Measurements from ENCODE around the gene CATSPERE. TPM values are rescaled to one million over a fixed set of nuclear protein-coding genes. Genes with fewer than 3 reads are reported as not detected.

Gene CATSPERE
- total RNA-seq, 1 experiment from 2014 or later, result 1.3 TPM

DNA sequence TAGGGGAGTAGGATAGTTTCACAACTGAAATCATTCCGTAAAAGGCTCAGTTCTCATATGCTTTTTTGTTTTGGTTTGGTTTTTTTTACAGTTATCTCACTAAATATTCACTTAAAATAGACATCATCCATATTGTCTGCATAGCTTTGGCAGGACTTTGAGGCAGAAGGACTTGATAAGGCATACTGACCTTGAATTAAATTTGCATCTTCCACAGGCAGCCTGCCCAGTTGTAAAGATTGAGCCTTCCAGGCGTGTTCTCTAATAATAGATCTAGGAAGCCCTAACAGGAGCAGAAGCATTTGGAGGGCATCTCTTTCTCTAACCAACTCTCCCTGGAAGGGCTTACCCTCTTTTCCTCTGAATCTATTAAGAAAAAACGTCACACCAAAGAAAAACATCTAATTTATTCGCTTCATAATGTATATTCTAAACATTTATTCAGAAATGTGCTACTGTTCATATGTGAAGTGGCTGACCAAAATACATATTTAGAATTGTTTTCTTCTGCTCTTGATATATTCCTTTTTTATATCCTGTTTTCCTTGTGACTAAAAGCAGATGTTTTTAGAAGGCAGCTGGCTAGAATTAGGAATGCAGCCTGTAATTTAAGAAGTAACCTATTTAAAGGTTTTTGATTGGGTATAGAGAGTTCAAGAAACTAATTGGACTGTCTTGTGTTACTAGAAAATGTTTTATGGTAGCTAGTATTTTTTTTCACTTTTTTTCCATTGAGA lies 212.0 kb downstream of the CATSPERE start:
- no TSS peak for BruUV-seq (replicated peaks)
- TF ChIP-seq, protein P1, sequence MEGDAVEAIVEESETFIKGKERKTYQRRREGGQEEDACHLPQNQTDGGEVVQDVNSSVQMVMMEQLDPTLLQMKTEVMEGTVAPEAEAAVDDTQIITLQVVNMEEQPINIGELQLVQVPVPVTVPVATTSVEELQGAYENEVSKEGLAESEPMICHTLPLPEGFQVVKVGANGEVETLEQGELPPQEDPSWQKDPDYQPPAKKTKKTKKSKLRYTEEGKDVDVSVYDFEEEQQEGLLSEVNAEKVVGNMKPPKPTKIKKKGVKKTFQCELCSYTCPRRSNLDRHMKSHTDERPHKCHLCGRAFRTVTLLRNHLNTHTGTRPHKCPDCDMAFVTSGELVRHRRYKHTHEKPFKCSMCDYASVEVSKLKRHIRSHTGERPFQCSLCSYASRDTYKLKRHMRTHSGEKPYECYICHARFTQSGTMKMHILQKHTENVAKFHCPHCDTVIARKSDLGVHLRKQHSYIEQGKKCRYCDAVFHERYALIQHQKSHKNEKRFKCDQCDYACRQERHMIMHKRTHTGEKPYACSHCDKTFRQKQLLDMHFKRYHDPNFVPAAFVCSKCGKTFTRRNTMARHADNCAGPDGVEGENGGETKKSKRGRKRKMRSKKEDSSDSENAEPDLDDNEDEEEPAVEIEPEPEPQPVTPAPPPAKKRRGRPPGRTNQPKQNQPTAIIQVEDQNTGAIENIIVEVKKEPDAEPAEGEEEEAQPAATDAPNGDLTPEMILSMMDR (IDR thresholded peaks at IDR 0.05; ENCODE audit: unreplicated experiment), result no peak
- Mint-ChIP-seq H3K9me3 (ENCODE audit: low read depth, unreplicated experiment) (no peaks in the 10 kb centered on the region), H3K4me3 (ENCODE audit: low read depth, unreplicated experiment) (no peak overlapping the region), H3K36me3 (ENCODE audit: insufficient read depth, unreplicated experiment) (no peaks in the 10 kb centered on the region), H3K27me3 (ENCODE audit: unreplicated experiment) (no peaks in the 10 kb centered on the region), H3K27ac (ENCODE audit: unreplicated experiment) (no peak overlapping the region), H3K4me1 (ENCODE audit: low read depth, unreplicated experiment) (no peaks in the 10 kb centered on the region)
- no peak for DNase-seq
- CTCF ChIA-PET, result interaction anchor here (0.9 kb wide), 1 partner anchor 164 kb away, joined by 4 read pairs; no protein-coding TSS in a partner anchor
- intact Hi-C loops (cut with micrococcal nuclease; ENCODE audit: unreplicated experiment), result no loop called here

DNA sequence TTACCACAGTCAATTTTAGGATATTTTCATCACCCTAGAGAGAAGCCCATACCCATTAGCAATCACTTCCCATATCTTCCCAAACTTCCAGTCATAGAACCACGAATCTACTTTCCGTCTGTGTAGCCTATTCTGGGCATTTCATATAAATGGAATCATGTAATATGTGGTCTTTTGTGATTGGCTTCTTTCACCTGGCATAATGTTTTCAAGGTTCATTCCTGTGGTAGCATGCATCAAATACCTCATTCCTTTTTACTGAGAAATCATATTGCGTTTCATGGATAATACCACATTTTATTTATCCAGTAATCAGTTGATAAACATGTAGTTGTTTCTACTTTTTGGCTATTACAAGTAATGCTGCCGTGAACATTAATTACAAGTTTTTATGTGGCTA lies 213.4 kb downstream of the CATSPERE start:
- Mint-ChIP-seq H3K4me3 (ENCODE audit: low read depth, unreplicated experiment) (no peak overlapping the region), H3K36me3 (ENCODE audit: insufficient read depth, unreplicated experiment) (no peaks in the 10 kb centered on the region), H3K27me3 (ENCODE audit: unreplicated experiment) (no peaks in the 10 kb centered on the region), H3K27ac (ENCODE audit: unreplicated experiment) (no peak overlapping the region), H3K9me3 (ENCODE audit: low read depth, unreplicated experiment) (no peaks in the 10 kb centered on the region), H3K4me1 (ENCODE audit: low read depth, unreplicated experiment) (no peaks in the 10 kb centered on the region)
- no peak for DNase-seq
- TF ChIP-seq, protein P1 (IDR thresholded peaks at IDR 0.05; ENCODE audit: unreplicated experiment), result no peak
- intact Hi-C loops (cut with micrococcal nuclease; ENCODE audit: unreplicated experiment), result no loop called here
- BruUV-seq (replicated peaks), result no TSS peak
- CTCF ChIA-PET, result no interaction called here

DNA sequence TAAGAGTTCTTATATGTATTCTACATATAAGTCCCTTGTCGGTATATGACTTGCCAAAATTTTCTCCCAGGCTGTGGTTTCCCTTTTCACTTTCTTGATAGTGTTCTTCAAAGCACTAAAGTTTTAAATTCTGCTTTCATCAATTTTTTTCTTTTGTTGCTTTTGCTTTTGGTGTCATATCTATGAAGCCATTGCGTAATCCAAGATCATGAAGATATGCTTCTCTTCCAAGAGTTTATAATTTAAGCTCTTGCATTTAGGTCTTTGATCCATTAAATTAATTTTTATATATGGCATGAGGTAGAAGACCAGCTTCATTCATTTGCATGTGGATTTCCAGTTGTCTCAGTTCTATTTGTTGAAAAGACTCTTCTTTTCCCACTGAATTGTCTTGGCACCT lies 214.1 kb downstream of the CATSPERE start:
- Mint-ChIP-seq H3K27ac (ENCODE audit: unreplicated experiment) (no peak overlapping the region), H3K36me3 (ENCODE audit: insufficient read depth, unreplicated experiment) (no peaks in the 10 kb centered on the region), H3K9me3 (ENCODE audit: low read depth, unreplicated experiment) (no peaks in the 10 kb centered on the region), H3K4me1 (ENCODE audit: low read depth, unreplicated experiment) (no peaks in the 10 kb centered on the region), H3K27me3 (ENCODE audit: unreplicated experiment) (no peaks in the 10 kb centered on the region), H3K4me3 (ENCODE audit: low read depth, unreplicated experiment) (no peak overlapping the region)
- intact Hi-C loops (cut with micrococcal nuclease; ENCODE audit: unreplicated experiment), result no loop called here
- no TSS peak for BruUV-seq (replicated peaks)
- no peak for DNase-seq
- TF ChIP-seq, protein P1 (IDR thresholded peaks at IDR 0.05; ENCODE audit: unreplicated experiment), result no peak
- CTCF ChIA-PET, result no interaction called here

DNA sequence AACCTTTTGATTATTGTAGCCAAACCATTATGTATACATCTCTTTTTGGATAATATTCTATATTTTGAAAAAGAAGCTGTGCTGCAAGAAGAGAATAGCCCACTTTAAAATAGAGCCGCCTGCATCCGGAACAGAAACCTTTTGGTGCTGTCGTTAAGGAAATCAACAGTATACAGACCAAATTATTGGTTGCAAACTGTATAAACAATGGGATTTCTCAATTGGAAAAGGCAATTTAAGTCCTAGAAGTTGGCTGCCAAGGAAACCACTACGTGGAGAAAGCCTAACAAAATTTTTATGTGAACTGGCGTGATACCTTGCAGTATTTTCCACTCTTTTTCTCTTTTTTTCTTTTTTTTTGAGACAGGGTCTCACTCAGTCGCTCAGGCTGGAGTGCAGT lies 217.6 kb downstream of the CATSPERE start:
- Mint-ChIP-seq H3K9me3 (ENCODE audit: low read depth, unreplicated experiment) (peaks cover 3% of the 10 kb centered on the region), H3K4me3 (ENCODE audit: low read depth, unreplicated experiment) (no peak overlapping the region), H3K27me3 (ENCODE audit: unreplicated experiment) (no peaks in the 10 kb centered on the region), H3K27ac (ENCODE audit: unreplicated experiment) (no peak overlapping the region), H3K36me3 (ENCODE audit: insufficient read depth, unreplicated experiment) (no peaks in the 10 kb centered on the region), H3K4me1 (ENCODE audit: low read depth, unreplicated experiment) (no peaks in the 10 kb centered on the region)
- TF ChIP-seq, protein P1 (IDR thresholded peaks at IDR 0.05; ENCODE audit: unreplicated experiment), result no peak
- CTCF ChIA-PET, result no interaction called here
- DNase-seq, result no peak
- BruUV-seq (replicated peaks), result no TSS peak
- intact Hi-C loops (cut with micrococcal nuclease; ENCODE audit: unreplicated experiment), result no loop called here

Measured in Calu3 (cell line).